ENCODE data around the gene GRK5. TPM values are rescaled to one million over a fixed set of nuclear protein-coding genes. Genes with fewer than 3 reads are reported as not detected.
A peak's percentile ranks its signal among the peaks of the same experiment; 100 is the strongest.

Gene GRK5
- total RNA-seq, 4 donors from 2014 or later = 10.0 to 61.9 (median 18.1) TPM

DNA sequence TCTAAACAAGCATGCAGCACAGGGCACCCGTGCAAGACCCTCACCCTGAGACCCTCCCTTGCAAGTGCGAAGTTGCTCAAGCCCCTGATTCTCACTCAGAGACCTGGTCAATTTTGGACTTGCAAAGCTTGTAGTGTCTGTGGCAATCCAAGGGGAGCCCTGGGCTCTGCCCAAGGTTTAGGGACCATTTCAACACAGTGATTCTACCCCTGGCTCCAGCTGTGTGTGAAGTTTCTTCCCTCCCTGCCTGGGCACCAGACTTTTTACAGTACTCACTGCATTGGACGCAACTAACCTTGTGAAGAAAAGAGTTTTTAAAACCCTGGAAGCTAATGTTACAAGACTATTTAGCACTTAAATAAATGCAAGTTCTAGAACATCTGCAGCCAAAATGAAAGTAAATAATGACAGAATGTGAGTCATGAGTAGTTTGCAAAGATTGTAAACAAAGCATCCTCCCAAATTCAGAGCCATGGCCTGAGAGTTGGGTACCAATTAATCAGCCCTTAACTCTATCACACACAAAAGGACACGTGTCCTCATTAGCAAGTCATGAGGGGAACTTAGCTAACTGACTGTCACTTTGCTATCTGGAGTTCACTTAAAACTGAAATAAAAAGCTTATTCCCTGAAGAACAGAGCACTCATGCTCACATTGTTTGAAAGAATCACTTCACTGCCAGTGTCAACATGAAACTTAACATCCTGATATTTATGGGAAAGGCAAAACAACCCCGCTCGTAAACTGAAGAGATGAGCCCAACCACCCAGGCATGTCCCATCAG, 287.1 kb downstream of the GRK5 start:
- peaks cover 0 to 19% (median 3%) of the 10 kb centered on the region in 4 donors for H3K4me1 ChIP-seq
- peak overlapping the region in 3 of 4 donors; percentile 41 to 62 (median 50) for H3K27ac ChIP-seq
- H3K36me3 ChIP-seq = peaks cover 0 to 4% (median 0%) of the 10 kb centered on the region in 3 donors
- H3K4me3 ChIP-seq = no peak overlapping the region
- DNase-seq = no peak
- no peak for TF ChIP-seq POLR2A (IDR thresholded peaks at IDR 0.05)
- TF ChIP-seq, protein P1, sequence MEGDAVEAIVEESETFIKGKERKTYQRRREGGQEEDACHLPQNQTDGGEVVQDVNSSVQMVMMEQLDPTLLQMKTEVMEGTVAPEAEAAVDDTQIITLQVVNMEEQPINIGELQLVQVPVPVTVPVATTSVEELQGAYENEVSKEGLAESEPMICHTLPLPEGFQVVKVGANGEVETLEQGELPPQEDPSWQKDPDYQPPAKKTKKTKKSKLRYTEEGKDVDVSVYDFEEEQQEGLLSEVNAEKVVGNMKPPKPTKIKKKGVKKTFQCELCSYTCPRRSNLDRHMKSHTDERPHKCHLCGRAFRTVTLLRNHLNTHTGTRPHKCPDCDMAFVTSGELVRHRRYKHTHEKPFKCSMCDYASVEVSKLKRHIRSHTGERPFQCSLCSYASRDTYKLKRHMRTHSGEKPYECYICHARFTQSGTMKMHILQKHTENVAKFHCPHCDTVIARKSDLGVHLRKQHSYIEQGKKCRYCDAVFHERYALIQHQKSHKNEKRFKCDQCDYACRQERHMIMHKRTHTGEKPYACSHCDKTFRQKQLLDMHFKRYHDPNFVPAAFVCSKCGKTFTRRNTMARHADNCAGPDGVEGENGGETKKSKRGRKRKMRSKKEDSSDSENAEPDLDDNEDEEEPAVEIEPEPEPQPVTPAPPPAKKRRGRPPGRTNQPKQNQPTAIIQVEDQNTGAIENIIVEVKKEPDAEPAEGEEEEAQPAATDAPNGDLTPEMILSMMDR (IDR thresholded peaks at IDR 0.05) = no peak
- no peaks in the 10 kb centered on the region for H3K27me3 ChIP-seq
- no peaks in the 10 kb centered on the region for H3K9me3 ChIP-seq

DNA sequence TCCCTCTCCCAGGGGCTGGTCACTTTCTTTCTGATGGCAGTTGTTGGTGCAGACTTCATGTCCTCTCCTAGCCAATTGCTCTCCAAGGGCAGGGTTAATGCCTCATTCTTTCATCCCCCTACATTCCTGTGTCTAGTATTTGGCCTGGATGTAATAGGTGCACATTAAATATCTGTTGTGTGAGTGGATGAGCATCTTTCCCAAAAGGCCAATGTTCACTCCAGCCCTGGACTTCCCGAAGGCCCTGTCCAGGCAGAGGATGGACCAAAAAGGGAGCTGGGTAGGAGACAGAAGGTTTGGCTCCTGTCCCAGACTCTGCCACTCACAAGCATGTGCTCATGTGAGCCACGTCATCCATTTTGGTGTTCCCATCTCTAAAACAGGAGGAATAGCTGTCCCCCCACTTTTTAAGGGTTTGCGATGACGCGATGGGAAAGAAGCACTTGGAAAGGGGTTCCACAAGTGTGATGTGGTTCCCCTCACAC, 287.7 kb downstream of the GRK5 start:
- no peak for TF ChIP-seq POLR2A (IDR thresholded peaks at IDR 0.05)
- TF ChIP-seq, protein P1 (IDR thresholded peaks at IDR 0.05) = no peak
- Histone ChIP-seq H3K27me3 (no peaks in the 10 kb centered on the region), H3K27ac (peak overlapping the region in 3 of 4 donors; percentile 28 to 62 (median 50)), H3K4me3 (no peak overlapping the region), H3K36me3 (peaks cover 0 to 4% (median 0%) of the 10 kb centered on the region in 3 donors), H3K9me3 (no peaks in the 10 kb centered on the region), H3K4me1 (peaks cover 0 to 14% (median under 1%) of the 10 kb centered on the region in 4 donors)
- no peak for DNase-seq

DNA sequence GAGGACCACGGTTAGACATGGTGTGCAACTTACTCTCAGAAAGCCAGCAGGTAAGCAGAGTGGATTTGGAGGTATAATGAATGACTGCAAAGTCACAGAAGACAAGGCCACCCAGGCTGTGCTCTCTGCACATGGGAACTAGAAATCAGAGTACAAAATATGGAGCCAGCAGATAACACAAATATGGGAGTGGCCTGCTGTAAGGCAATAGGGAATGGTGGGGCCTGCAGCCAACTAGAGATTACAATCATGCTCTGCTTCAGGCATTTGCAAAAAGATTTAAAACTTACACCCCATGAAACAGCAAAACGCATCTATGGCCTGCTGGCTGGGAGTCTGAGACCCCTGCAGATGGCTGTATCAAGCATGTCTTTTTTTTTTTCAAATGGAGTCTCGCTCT, 288.2 kb downstream of the GRK5 start:
- Histone ChIP-seq H3K27me3 (no peaks in the 10 kb centered on the region), H3K36me3 (peaks cover 0 to 4% (median 0%) of the 10 kb centered on the region in 3 donors), H3K9me3 (no peaks in the 10 kb centered on the region), H3K4me1 (peaks cover 0 to 15% (median 0%) of the 10 kb centered on the region in 4 donors), H3K4me3 (no peak overlapping the region), H3K27ac (peak overlapping the region in 3 of 4 donors; percentile 28 to 62 (median 50))
- DNase-seq = no peak
- no peak for TF ChIP-seq POLR2A (IDR thresholded peaks at IDR 0.05)
- TF ChIP-seq, protein P1 (IDR thresholded peaks at IDR 0.05) = no peak

DNA sequence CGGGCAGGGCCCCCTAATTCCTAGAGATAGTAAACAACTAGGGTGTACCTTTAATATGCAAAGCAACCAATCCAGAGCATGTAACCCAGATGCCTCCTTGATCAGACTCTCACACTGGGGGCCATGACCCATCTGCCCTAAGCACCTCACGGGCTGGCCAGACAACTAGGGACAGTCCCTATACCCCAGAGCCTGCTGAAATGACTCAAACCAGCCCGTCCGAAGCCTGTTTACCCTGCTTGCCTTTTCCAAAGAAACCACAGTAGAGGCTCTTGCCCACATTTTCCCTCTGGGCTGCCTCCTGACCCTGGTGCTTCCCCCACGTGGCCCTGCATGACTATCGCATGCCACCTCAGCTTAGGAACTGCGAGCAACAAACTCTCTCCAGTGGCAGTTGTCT, 288.9 kb downstream of the GRK5 start:
- Histone ChIP-seq H3K4me3 (no peak overlapping the region), H3K36me3 (peaks cover 0 to 4% (median 0%) of the 10 kb centered on the region in 3 donors), H3K27ac (peak overlapping the region in 2 of 4 donors; percentile 22 to 50), H3K9me3 (no peaks in the 10 kb centered on the region), H3K4me1 (peaks cover 0 to 20% (median 3%) of the 10 kb centered on the region in 4 donors), H3K27me3 (no peaks in the 10 kb centered on the region)
- DNase-seq = peak in 1 of 3 donors; percentile 39
- TF ChIP-seq POLR2A (IDR thresholded peaks at IDR 0.05) = no peak
- TF ChIP-seq, protein P1 (IDR thresholded peaks at IDR 0.05) = no peak

DNA sequence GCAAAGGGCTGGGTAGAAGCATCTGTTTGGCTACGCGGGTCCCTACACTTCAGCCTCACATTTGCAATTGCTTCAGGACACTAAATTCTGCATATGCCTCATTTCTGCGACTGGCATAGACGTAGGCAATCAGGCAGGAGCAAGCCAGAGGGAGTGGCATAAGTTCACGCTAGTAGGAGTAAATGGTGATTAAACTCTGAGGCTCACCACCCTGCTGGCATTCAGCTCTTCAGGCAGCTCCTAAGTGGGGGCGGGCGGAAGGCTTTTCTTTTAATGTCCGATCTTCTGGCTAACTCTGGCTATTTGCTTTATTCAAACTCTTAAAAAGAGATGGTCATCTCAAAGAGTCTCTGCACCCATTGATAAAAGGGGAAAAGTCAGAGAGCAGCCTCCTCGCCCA, 289.9 kb downstream of the GRK5 start:
- Histone ChIP-seq H3K4me1 (peaks cover 0 to 17% (median 6%) of the 10 kb centered on the region in 4 donors), H3K4me3 (no peak overlapping the region), H3K27ac (no peak overlapping the region), H3K27me3 (no peaks in the 10 kb centered on the region), H3K9me3 (no peaks in the 10 kb centered on the region), H3K36me3 (peaks cover 0 to 4% (median 0%) of the 10 kb centered on the region in 3 donors)
- no peak for TF ChIP-seq POLR2A (IDR thresholded peaks at IDR 0.05)
- TF ChIP-seq, protein P1 (IDR thresholded peaks at IDR 0.05) = no peak
- DNase-seq = no peak

All from Peyer's patch (tissue), 4 donors.